ENCODE measurements around the gene OR2S2. TPM values are rescaled to one million over a fixed set of nuclear protein-coding genes. Genes with fewer than 3 reads are reported as not detected.
A peak's percentile ranks its signal among the peaks of the same experiment; 100 is the strongest.
"Not testable (repeated sequence)": the region's sequence is repeated elsewhere in the genome, so short reads cannot be mapped to it uniquely, and the experiment has no call there.

Gene OR2S2
- not detected in 2 replicates for total RNA-seq

GRCh38 chr9:35958104-35958837, at the start of gene OR2S2:
OR2S2 (minus strand) TSS chr9:35958154; CDS start chr9:35958098, 56 bp downstream.
- CTCF ChIA-PET = interaction anchor here (1.4 to 2.8 kb wide), 3 partner anchors 9 to 77 kb away, joined by 4 to 13 read pairs (median 4); no protein-coding TSS in a partner anchor
- no peaks in the 10 kb centered on the region for H3K4me1 Mint-ChIP-seq
- no peak for DNase-seq
- H3K27ac Mint-ChIP-seq = no peak within 1 kb of the TSS
- no peaks in the 10 kb centered on the region for H3K36me3 Mint-ChIP-seq (ENCODE audit: low read depth)
- intact Hi-C loops (cut with micrococcal nuclease) = no loop called here
- POLR2A ChIA-PET = no interaction called here
- H3K27me3 Mint-ChIP-seq = peaks cover 20% of the 10 kb centered on the region
- no peak within 1 kb of the TSS for H3K4me3 Mint-ChIP-seq
- no peaks in the 10 kb centered on the region for H3K9me3 Mint-ChIP-seq
- no peak for TF ChIP-seq CTCF (IDR thresholded peaks at IDR 0.05)
- ATAC-seq (ENCODE audit: low read depth) = no peak

GRCh38 chr9:36007316-36007708, 49.4 kb upstream of the OR2S2 start:
- Mint-ChIP-seq H3K9me3 (peaks cover 7% of the 10 kb centered on the region), H3K36me3 (ENCODE audit: low read depth) (no peaks in the 10 kb centered on the region), H3K27me3 (peaks cover 21% of the 10 kb centered on the region), H3K4me1 (peaks cover 32% of the 10 kb centered on the region), H3K27ac (peak overlapping the region; percentile 11), H3K4me3 (peak overlapping the region; percentile 12)
- intact Hi-C loops (cut with micrococcal nuclease) = loop anchor here (1.0 to 5.0 kb wide), 2 partner anchors 35 to 52 kb away; no protein-coding TSS in a partner anchor
- DNase-seq = no peak
- ChIA-PET CTCF (interaction anchor here (0.9 to 3.6 kb wide), 12 partner anchors 9 to 159 kb away, joined by 3 to 22 read pairs (median 3); no protein-coding TSS in a partner anchor), POLR2A (interaction anchor here (0.6 kb wide), 1 partner anchor 370 kb away, joined by 7 read pairs; no protein-coding TSS in a partner anchor)
- peak; percentile 66 for ATAC-seq (ENCODE audit: low read depth)
- TF ChIP-seq CTCF (IDR thresholded peaks at IDR 0.05) = no peak

GRCh38 chr9:36006549-36007315, 48.8 kb upstream of the OR2S2 start:
- no peak for TF ChIP-seq CTCF (IDR thresholded peaks at IDR 0.05)
- Mint-ChIP-seq H3K27ac (peak overlapping the region; percentile 11), H3K27me3 (peaks cover 22% of the 10 kb centered on the region), H3K4me1 (peaks cover 32% of the 10 kb centered on the region), H3K9me3 (peaks cover 7% of the 10 kb centered on the region), H3K4me3 (no peak overlapping the region), H3K36me3 (ENCODE audit: low read depth) (no peaks in the 10 kb centered on the region)
- ATAC-seq (ENCODE audit: low read depth) (no peak), DNase-seq (no peak)
- ChIA-PET CTCF (interaction anchor here (0.9 to 3.6 kb wide), 11 partner anchors 9 to 160 kb away, joined by 3 to 22 read pairs (median 3); no protein-coding TSS in a partner anchor), POLR2A (no interaction called here)
- intact Hi-C loops (cut with micrococcal nuclease) = loop anchor here (1.0 to 5.0 kb wide), 2 partner anchors 34 to 51 kb away; no protein-coding TSS in a partner anchor

- intact Hi-C loops (cut with micrococcal nuclease) = loop anchor here (5.0 kb wide), 1 partner anchor 34 kb away; no protein-coding TSS in a partner anchor
- peak overlapping the region; percentile 9 for H3K27ac Mint-ChIP-seq
- H3K27me3 Mint-ChIP-seq = peaks cover 22% of the 10 kb centered on the region
- ATAC-seq (ENCODE audit: low read depth) = no peak
- H3K9me3 Mint-ChIP-seq = peaks cover 7% of the 10 kb centered on the region
- CTCF ChIA-PET = interaction anchor here (3.6 kb wide), 1 partner anchor 18 kb away, joined by 22 read pairs; no protein-coding TSS in a partner anchor
- POLR2A ChIA-PET = no interaction called here
- H3K36me3 Mint-ChIP-seq (ENCODE audit: low read depth) = no peaks in the 10 kb centered on the region
- H3K4me1 Mint-ChIP-seq = peaks cover 32% of the 10 kb centered on the region
- H3K4me3 Mint-ChIP-seq = no peak overlapping the region
- TF ChIP-seq CTCF (IDR thresholded peaks at IDR 0.05) = no peak
- DNase-seq = no peak
Observed at GRCh38 chr9:36005891-36006290, 47.9 kb upstream of the OR2S2 start.

GRCh38 chr9:35998333-35998732, 40.4 kb upstream of the OR2S2 start:
- Mint-ChIP-seq H3K9me3 (peaks cover 11% of the 10 kb centered on the region), H3K4me3 (no peak overlapping the region), H3K36me3 (ENCODE audit: low read depth) (no peaks in the 10 kb centered on the region), H3K27ac (no peak overlapping the region), H3K4me1 (no peaks in the 10 kb centered on the region), H3K27me3 (peaks cover 34% of the 10 kb centered on the region)
- no peak for DNase-seq
- POLR2A ChIA-PET = no interaction called here
- intact Hi-C loops (cut with micrococcal nuclease) = no loop called here
- TF ChIP-seq CTCF (IDR thresholded peaks at IDR 0.05) = no peak
- CTCF ChIA-PET = no interaction called here
- no peak for ATAC-seq (ENCODE audit: low read depth)

- POLR2A ChIA-PET; H3K36me3 Mint-ChIP-seq (ENCODE audit: low read depth): not testable (repeated sequence)
- H3K27me3 Mint-ChIP-seq = peaks cover 34% of the 10 kb centered on the region
Observed at GRCh38 chr9:35997016-35997415, 39.1 kb upstream of the OR2S2 start.

More at GRCh38 chr9:35997016-35997415, 39.1 kb upstream of the OR2S2 start:
- peaks cover 11% of the 10 kb centered on the region for H3K9me3 Mint-ChIP-seq
- ATAC-seq (ENCODE audit: low read depth); intact Hi-C loops (cut with micrococcal nuclease); H3K27ac Mint-ChIP-seq; DNase-seq; H3K4me1 Mint-ChIP-seq; H3K4me3 Mint-ChIP-seq: not testable (repeated sequence)
- CTCF ChIA-PET = interaction anchor here (1.1 to 1.2 kb wide), 2 partner anchors 10 to 27 kb away, joined by 3 to 5 read pairs; no protein-coding TSS in a partner anchor
